Muscle of leg (tissue), 11 donors: Measurements from ENCODE around the gene CCDC57. TPM values are rescaled to one million over a fixed set of nuclear protein-coding genes. Genes with fewer than 3 reads are reported as not detected.

Source experiments
- DNase-seq: peaks from one replicate; pipeline ENCODE4 v3.0.0; 2013
- H3K27ac ChIP-seq: one replicate; pipeline ENCODE4 v1.5.1; 2013; ENCODE audit warnings: mild to moderate bottlenecking, low read length, control low read depth
- H3K27me3 ChIP-seq: one replicate; pipeline ENCODE4 v1.6.1; 2013; ENCODE audit warnings: low read length; ENCODE audit not compliant: control insufficient read depth, insufficient read depth
- H3K36me3 ChIP-seq: one replicate; pipeline ENCODE4 v1.6.1; 2013; ENCODE audit warnings: low read length; ENCODE audit not compliant: control insufficient read depth, insufficient read depth
- H3K4me1 ChIP-seq: one replicate; pipeline ENCODE4 v1.6.1; 2013; ENCODE audit warnings: low read length; ENCODE audit not compliant: control insufficient read depth, insufficient read depth
- H3K4me3 ChIP-seq: one replicate; pipeline ENCODE4 v1.5.1; 2013; ENCODE audit warnings: low read length, control low read depth
- H3K9me3 ChIP-seq: replicated peaks from 2 replicates; pipeline ENCODE4 v1.6.1; 2013; ENCODE audit warnings: low read depth, low read length; ENCODE audit not compliant: control insufficient read depth
- WGBS: methylation state at CpG from one replicate; pipeline ENCODE4 v1.1.5; 2013; ENCODE audit warnings: missing lambda C conversion rate; ENCODE audit not compliant: insufficient coverage; 5-methylcytosine and 5-hydroxymethylcytosine counted together
- polyA plus RNA-seq, 8 donors: library from polyadenylated mRNA; unstranded; fragments of 120-200 nt; gene quantifications; one replicate each; pipeline versions ENCODE4 v1.2.1 to v1.2.3, GENCODE V29; 2013; ENCODE audit warnings: inconsistent platforms in 1 of 8, low replicate concordance in 1 of 8; ENCODE audit not compliant: insufficient read length in 8 of 8, insufficient read depth in 1 of 8
- total RNA-seq: library from RNA; stranded (reverse); fragments of 120-200 nt; gene quantifications from one replicate; pipeline ENCODE4 v1.2.4, GENCODE V29; 2013

CCDC57 gene
- total and polyA plus RNA-seq, 9 donors, result 15.7 to 37.4 (median 30.4) TPM

DNA sequence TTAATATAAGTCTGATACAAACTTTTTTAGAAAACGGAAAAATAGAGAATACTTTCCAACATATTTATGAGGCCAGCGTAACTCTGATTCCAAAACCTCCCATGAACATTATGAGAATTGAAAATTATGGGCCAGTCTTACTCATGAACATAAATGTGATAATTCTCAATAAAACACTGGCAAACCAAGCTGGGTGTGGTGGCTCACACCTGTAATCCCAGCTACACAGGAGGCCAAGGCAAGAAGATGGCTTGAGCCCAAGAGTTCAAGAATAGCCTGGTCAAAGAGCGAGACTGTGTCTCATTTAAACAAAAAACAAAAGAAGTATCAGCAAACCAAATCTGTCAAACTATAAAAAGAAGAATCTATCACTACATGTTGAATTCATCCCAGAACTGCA lies 47.8 kb downstream of the CCDC57 start:
- Histone ChIP-seq H3K9me3 (no peaks in the 10 kb centered on the region), H3K4me1 (no peaks in the 10 kb centered on the region), H3K27me3 (no peaks in the 10 kb centered on the region), H3K27ac (no peak overlapping the region), H3K4me3 (no peak overlapping the region), H3K36me3 (peaks cover 28% of the 10 kb centered on the region)
- 100% methylated on average over 1 of the region's 3 CpGs for WGBS
- no peak for DNase-seq

DNA sequence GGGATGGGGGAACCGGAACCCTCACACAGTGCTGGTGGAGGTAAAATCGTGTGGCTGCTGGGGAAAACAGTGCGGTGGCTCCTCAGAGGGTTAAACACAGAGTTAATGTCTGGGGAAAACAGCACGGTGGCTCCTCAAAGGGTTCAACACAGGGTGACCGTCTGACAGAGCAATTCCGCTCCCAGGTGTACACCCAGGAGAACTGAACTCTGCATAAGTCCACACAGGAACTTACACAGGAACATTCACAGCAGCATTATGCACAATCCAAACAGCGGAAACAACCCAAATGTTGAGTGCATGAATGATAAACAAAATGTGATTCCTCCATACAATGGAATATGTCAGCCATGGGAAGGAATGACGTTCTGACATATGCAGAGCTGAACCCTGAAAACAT lies 51.4 kb downstream of the CCDC57 start:
- no peak for DNase-seq
- no peak overlapping the region for H3K27ac ChIP-seq
- no peaks in the 10 kb centered on the region for H3K4me1 ChIP-seq
- H3K9me3 ChIP-seq, result no peaks in the 10 kb centered on the region
- peaks cover 47% of the 10 kb centered on the region for H3K36me3 ChIP-seq
- H3K27me3 ChIP-seq, result no peaks in the 10 kb centered on the region
- H3K4me3 ChIP-seq, result no peak overlapping the region
- 75% methylated on average over 4 of the region's 8 CpGs for WGBS

DNA sequence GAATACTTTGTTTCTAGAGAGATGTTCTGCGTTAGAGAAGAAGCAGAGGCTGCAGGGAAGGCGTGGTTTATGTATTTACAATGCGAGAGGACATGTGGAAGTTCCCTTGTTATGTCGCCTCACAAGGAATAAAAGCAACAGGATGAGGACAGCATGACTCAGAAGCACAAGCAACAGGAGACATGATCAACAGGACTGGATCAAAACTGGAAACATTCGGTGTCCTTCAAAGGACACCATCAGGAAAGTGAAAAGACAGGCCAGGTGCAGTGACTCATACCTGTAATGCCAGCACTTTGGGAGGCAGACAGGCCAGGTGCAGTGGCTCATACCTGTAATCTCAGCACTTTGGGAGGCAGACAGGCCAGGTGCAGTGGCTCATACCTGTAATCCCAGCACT lies 52.6 kb downstream of the CCDC57 start:
- H3K27ac ChIP-seq, result no peak overlapping the region
- H3K36me3 ChIP-seq, result peaks cover 44% of the 10 kb centered on the region
- no peak overlapping the region for H3K4me3 ChIP-seq
- WGBS, result 67% methylated on average over 5 of the region's 5 CpGs
- no peaks in the 10 kb centered on the region for H3K4me1 ChIP-seq
- no peaks in the 10 kb centered on the region for H3K9me3 ChIP-seq
- no peaks in the 10 kb centered on the region for H3K27me3 ChIP-seq
- DNase-seq, result no peak

DNA sequence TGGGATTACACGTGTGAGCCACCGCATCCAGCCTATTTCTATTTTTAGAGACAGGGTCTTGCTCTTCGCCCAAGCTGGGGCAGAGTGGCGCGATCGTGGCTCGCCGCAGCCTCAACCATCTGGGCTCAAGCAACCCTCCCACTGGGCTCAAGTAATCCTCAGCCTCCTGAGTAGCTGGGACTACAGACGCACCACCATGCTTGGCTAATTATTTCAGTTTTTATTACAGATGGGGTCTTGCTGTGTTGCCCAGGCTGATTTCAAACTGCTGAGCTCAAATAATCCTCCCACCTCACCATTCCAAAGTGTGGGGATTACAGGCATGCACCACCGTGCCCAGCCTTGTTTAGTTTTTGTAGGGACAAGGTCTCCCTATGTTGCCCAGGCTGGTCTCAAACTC lies 53.8 kb downstream of the CCDC57 start:
- H3K36me3 ChIP-seq, result peaks cover 50% of the 10 kb centered on the region
- H3K4me3 ChIP-seq, result no peak overlapping the region
- H3K27me3 ChIP-seq, result no peaks in the 10 kb centered on the region
- H3K27ac ChIP-seq, result no peak overlapping the region
- no peak for DNase-seq
- 83% methylated on average over 9 of the region's 10 CpGs for WGBS
- no peaks in the 10 kb centered on the region for H3K4me1 ChIP-seq
- H3K9me3 ChIP-seq, result no peaks in the 10 kb centered on the region

DNA sequence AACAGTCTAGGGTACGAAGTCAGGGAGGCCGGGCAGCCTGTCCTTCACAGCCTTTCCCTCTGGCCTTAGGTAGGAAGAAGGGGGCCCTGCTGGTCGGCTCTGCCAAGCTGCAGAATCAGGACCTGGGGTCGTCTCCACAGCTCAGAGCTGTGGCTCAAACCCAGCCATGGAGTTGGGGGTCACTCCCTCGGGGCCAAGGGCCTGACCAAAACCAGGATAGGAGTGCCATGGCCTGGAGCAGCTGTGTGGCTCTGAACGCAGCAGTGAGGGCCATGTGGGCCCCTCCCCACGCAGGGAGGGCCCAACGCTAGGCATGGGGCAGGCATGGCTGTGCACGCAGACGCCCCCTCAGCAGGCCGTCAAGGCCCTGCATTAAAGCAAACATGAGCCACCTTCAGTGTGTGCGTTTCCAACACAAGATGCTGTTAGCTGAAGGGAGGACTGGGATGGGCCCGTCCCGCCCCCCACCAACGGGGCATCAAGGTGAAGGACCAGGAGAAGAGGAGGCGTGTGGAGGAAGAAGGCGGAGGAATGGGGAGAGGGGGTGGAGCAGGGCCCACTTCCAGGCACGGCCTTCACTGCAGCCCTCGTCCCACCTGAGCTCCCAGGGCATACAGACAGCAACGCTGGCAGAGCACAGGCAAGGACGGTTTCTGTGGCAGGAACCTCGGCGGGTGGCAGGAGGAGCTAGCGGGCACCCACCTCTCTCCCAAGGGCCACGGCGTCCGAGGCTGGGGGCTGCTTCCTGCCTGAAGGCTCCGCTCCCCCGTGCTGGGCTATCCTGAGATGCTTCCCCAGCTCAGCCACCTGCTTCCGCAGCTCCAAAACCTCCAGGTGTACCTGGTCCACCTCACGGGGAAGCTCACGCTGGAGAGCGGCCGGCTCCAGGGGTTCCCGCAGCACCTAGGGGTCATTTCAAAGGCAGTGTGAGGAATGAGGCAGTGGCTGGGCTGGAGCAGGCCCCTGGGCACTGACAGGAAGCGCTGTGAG lies 55.3 kb downstream of the CCDC57 start:
- Histone ChIP-seq H3K36me3 (peaks cover 42% of the 10 kb centered on the region), H3K27me3 (no peaks in the 10 kb centered on the region), H3K27ac (no peak overlapping the region), H3K4me3 (no peak overlapping the region), H3K9me3 (no peaks in the 10 kb centered on the region), H3K4me1 (no peaks in the 10 kb centered on the region)
- DNase-seq, result no peak
- 83% methylated on average over 33 of the region's 36 CpGs for WGBS

DNA sequence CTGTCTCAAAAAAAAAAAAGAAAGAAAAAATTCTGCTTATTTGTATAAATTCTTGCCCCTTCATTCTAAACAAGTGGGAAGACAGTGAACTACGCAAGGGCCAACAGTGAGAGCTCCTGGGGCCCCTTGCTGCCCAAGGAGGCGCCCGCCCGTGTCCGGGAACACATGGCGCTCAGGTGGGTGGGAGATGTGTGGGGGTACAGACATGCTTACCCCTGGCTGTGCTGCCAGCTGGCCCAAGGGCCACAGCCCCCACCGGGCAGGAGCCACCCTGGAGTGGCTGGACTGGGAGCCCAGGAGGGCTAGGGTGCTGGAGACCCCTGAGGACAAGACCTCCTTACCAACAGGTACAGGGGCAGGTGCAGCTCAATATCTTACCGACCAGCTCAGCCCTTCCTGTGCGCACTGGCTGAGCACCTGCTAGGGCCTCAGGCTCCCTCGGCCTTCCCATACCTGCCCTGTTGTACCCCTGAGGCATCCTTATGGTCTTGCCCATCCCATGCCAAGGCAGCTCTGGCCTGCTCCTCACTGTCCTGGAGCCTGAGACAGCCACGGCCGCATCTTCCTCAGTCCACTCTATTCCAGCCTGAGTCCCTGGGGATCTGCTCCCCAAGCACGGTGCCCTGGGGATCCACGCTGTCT lies 56.2 kb downstream of the CCDC57 start:
- Histone ChIP-seq H3K27me3 (no peaks in the 10 kb centered on the region), H3K4me3 (no peak overlapping the region), H3K36me3 (peaks cover 40% of the 10 kb centered on the region), H3K9me3 (no peaks in the 10 kb centered on the region), H3K27ac (no peak overlapping the region), H3K4me1 (no peaks in the 10 kb centered on the region)
- DNase-seq, result no peak
- WGBS, result 92% methylated on average over 6 of the region's 14 CpGs

DNA sequence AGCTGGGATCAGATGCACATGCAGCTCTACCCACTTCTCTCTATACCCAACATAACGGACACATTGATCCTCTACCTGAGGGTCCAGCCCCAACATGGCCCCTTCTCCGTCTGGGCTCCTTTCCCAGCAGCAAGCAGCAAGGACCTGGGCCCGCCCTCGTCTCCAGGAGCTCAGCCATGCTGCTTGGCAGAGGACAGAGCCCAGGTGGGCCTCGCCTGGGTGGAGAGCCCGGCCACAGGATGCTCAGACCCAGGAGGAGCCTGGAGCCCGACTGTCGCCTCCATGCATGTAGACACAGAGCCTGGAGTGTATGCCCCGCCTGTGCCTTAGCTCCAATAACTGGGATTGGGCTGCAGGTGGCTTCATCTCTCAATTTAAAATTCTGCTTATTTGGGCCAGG lies 57.0 kb downstream of the CCDC57 start:
- H3K27ac ChIP-seq, result no peak overlapping the region
- H3K27me3 ChIP-seq, result no peaks in the 10 kb centered on the region
- no peaks in the 10 kb centered on the region for H3K4me1 ChIP-seq
- H3K9me3 ChIP-seq, result no peaks in the 10 kb centered on the region
- peaks cover 35% of the 10 kb centered on the region for H3K36me3 ChIP-seq
- H3K4me3 ChIP-seq, result no peak overlapping the region
- no peak for DNase-seq
- 81% methylated on average over 8 of the region's 9 CpGs for WGBS

DNA sequence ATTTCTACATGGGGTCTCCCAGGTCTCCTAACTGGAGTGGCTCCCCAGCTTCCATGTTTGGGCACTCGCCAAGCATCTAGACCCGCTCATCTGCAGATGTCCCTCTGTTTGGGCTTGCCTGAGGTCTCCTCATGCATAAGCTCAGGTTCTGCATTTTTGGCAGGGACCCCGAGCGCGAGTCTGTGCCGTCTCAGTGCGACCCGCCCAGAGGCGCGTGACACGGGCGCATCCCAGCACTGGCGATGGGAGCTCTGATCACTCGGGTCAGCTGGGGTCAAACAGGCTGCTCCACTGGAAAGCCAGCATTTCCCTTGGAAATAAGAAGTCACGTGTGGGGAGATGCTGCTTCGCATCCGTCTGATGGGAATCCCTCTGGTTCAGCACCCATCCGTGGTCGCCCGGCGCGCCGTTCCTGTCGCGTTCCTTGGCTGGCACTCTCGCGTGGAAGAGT lies 57.7 kb downstream of the CCDC57 start:
- peaks cover 31% of the 10 kb centered on the region for H3K36me3 ChIP-seq
- no peaks in the 10 kb centered on the region for H3K4me1 ChIP-seq
- 92% methylated on average over 27 of the region's 27 CpGs for WGBS
- no peak overlapping the region for H3K27ac ChIP-seq
- H3K4me3 ChIP-seq, result no peak overlapping the region
- H3K9me3 ChIP-seq, result no peaks in the 10 kb centered on the region
- no peaks in the 10 kb centered on the region for H3K27me3 ChIP-seq
- no peak for DNase-seq

DNA sequence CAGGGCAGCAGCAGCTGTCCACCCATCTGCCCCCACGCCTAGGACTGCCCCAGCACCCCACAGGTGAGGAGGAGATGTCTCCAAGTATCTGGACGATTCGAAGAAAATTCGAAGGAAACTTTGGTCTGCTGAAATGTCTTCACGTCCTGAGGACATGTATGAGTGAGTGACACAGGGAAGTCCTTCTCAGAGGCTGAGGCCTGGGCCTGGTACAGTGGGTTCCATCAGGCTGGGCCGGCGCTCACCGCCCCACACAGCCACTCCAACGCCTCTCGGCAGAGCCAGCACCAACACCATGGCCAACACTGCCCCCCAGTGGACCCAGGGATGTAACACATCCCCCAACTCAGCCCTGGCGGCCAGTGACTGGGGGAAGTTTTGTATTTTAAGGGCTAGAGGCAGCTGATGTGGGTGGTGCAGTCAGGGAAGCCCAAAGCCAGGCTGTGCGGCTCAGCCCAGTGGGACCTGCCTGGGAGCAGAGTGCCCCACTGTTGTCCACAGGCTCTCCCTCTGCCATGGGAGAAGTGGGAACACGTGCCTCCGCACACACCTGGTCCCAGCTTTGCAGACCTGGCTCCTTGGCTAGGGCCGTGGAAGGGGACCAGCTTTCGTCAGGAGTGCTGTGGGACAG lies 58.8 kb downstream of the CCDC57 start:
- Histone ChIP-seq H3K27me3 (no peaks in the 10 kb centered on the region), H3K4me3 (no peak overlapping the region), H3K36me3 (peaks cover 23% of the 10 kb centered on the region), H3K27ac (no peak overlapping the region), H3K4me1 (no peaks in the 10 kb centered on the region), H3K9me3 (no peaks in the 10 kb centered on the region)
- 61% methylated on average over 13 of the region's 16 CpGs for WGBS
- DNase-seq, result peak; percentile 78

DNA sequence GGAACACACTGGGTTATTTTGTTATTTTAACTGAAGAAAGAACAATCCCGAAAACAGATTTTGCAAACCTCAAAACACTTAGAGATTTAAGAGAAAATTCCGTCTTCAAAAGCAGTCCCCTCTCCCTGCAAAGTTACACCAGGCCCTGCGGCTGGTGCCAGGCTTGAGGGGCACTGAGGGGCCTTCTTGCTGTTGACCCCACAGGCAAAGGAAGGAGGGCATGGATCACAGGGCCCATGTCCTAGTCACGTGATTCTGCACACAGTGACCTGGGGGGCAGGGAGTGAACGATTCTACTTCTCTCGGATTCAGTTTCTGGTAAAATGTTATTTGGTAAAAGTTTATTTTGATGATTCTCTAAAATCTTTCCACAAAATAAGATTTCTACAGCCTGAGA lies 59.3 kb downstream of the CCDC57 start:
- H3K4me3 ChIP-seq, result no peak overlapping the region
- WGBS, result 100% methylated on average over 2 of the region's 6 CpGs
- no peaks in the 10 kb centered on the region for H3K4me1 ChIP-seq
- no peaks in the 10 kb centered on the region for H3K9me3 ChIP-seq
- no peaks in the 10 kb centered on the region for H3K27me3 ChIP-seq
- H3K27ac ChIP-seq, result no peak overlapping the region
- H3K36me3 ChIP-seq, result peaks cover 23% of the 10 kb centered on the region
- no peak for DNase-seq
